ENCODE data around the gene EXOC8.
"Not testable (repeated sequence)": the region's sequence is repeated elsewhere in the genome, so short reads cannot be mapped to it uniquely, and the experiment has no call there.

The EXOC8 gene

DNA sequence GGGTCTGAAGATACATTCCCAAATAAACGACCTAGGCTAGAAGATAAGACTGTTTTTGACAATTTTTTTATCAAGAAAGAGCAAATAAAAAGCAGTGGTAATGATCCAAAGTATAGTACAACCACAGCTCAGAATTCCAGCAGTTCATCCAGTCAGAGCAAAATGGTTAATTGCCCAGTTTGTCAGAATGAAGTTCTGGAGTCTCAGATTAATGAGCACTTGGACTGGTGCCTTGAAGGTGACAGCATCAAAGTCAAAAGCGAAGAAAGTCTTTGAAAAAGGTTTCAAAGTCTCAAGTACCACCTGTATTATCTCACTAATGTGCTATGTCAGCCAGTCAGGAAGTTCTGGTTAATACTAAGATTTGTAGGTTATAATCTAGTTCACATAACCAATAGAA, 15.4 kb upstream of the EXOC8 start:
- TF ChIP-seq, protein P1, sequence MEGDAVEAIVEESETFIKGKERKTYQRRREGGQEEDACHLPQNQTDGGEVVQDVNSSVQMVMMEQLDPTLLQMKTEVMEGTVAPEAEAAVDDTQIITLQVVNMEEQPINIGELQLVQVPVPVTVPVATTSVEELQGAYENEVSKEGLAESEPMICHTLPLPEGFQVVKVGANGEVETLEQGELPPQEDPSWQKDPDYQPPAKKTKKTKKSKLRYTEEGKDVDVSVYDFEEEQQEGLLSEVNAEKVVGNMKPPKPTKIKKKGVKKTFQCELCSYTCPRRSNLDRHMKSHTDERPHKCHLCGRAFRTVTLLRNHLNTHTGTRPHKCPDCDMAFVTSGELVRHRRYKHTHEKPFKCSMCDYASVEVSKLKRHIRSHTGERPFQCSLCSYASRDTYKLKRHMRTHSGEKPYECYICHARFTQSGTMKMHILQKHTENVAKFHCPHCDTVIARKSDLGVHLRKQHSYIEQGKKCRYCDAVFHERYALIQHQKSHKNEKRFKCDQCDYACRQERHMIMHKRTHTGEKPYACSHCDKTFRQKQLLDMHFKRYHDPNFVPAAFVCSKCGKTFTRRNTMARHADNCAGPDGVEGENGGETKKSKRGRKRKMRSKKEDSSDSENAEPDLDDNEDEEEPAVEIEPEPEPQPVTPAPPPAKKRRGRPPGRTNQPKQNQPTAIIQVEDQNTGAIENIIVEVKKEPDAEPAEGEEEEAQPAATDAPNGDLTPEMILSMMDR (IDR thresholded peaks at IDR 0.05; ENCODE audit: low read depth, low read length) = no peak
- H3K4me3 ChIP-seq (ENCODE audit: low read depth, low read length) = no peak overlapping the region

DNA sequence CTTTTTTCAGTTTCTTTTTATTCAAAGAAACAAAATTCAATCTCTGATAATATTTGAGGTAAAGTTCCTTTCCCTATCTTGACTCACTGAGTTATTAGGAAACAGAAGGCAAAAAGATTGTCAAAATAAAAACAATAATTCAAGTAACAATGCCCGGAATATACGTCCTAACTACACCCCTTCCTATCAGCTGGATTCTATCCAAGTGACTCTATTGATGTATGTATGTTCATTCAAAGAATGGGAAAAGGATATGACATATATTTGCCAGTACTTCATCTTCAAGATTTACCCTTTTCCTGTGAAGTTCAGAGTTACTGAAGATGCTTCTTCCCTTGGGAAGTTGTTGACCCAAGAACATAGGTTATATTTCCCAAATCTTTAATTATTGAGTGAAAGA, 14.2 kb upstream of the EXOC8 start:
- H3K4me3 ChIP-seq (ENCODE audit: low read depth, low read length) = no peak overlapping the region
- TF ChIP-seq, protein P1 (IDR thresholded peaks at IDR 0.05; ENCODE audit: low read depth, low read length) = no peak

DNA sequence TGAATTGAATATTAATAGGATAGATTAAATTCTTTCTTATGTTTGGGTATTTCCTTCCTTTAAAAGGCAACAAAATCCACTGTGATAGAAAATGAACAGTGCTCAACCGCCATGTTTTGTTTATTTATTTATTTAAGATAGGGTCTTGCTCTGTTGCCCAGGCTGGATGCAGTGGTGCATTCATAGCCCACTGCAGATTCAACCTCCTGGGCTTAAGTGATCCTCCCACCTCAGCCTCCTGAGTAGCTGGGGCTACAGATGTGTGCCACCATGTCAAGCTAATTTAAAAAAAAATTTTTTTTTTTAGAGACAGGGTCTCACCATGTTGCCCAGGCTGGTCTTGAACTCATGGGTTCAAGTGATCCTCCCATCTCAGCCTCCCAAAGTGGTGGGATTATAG, 11.2 kb upstream of the EXOC8 start:
- H3K4me3 ChIP-seq (ENCODE audit: low read depth, low read length) = not testable (repeated sequence)

DNA sequence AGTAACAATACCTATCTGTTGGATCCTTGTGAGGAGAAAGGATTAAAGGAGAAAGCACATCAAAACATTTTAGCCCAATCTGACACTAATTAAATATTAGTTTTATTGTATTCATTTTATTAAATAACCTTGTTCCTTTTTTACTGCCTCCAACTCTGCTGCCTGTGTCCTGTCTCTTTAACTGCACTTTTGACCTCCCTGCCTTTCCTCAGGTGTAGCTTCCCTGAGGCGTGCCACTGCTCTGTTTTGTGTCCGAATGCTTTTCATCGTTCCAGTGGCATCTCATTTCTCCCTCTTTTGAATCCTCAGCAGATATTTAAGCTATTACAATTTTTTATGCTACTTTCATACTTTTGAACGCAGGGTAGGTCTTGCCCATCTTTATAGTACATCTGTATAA, 10.8 kb upstream of the EXOC8 start:
- H3K4me3 ChIP-seq (ENCODE audit: low read depth, low read length) = no peak overlapping the region
- TF ChIP-seq, protein P1 (IDR thresholded peaks at IDR 0.05; ENCODE audit: low read depth, low read length) = no peak

DNA sequence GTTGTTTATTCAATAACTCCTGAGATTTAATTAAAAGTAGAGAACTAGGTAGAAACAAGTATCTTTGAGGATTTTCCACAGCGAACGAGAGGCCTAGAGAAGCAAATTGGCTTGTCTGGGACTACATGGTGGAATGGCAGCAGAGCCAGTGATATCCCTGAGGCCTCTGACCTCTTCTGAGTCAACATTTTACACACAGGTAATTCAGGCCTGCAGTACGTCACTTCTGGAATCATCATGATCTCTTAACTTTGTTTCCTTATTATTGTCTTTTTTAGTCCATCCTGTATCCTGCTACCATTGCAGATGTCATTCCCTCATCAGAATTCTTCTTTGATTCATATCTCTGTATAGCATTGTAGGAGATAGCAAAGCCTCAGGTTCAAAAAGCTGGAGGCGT, 10.3 kb upstream of the EXOC8 start:
- H3K4me3 ChIP-seq (ENCODE audit: low read depth, low read length) = no peak overlapping the region
- TF ChIP-seq, protein P1 (IDR thresholded peaks at IDR 0.05; ENCODE audit: low read depth, low read length) = no peak

DNA sequence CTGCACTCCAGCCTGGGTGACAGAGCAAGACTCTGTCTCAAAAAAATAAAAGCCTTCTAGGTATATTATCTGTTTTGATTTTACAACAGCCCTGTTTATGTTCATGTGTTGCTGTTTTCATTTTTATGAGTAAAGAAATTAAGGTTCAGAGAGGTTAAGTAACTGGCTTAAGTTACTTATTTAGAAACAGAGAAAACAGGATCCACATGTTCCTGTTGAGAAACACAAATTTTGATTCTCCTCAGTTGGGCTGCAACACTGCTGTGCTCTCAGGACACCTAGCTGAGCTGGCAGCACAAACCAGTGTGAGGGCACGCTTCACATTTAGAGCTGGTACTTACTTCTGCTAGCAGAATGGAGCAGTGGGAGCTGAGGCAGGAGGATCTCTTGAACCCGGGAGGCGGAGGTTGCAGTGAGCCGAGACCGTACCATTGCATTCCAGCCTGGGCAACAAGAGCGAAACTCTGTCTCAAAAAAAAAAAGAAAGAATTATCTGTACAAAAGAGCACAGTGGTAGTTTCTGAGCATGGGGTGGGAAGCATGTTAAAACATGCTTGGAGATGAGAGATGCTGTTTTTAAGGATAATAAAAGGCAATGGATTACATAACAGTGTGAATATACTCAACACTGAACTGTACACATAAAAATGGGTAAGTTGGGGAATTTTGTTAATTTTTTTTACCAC, 2.8 kb upstream of the EXOC8 start:
- TF ChIP-seq, protein P1 (IDR thresholded peaks at IDR 0.05; ENCODE audit: low read depth, low read length) = no peak
- no peak overlapping the region for H3K4me3 ChIP-seq (ENCODE audit: low read depth, low read length)

DNA sequence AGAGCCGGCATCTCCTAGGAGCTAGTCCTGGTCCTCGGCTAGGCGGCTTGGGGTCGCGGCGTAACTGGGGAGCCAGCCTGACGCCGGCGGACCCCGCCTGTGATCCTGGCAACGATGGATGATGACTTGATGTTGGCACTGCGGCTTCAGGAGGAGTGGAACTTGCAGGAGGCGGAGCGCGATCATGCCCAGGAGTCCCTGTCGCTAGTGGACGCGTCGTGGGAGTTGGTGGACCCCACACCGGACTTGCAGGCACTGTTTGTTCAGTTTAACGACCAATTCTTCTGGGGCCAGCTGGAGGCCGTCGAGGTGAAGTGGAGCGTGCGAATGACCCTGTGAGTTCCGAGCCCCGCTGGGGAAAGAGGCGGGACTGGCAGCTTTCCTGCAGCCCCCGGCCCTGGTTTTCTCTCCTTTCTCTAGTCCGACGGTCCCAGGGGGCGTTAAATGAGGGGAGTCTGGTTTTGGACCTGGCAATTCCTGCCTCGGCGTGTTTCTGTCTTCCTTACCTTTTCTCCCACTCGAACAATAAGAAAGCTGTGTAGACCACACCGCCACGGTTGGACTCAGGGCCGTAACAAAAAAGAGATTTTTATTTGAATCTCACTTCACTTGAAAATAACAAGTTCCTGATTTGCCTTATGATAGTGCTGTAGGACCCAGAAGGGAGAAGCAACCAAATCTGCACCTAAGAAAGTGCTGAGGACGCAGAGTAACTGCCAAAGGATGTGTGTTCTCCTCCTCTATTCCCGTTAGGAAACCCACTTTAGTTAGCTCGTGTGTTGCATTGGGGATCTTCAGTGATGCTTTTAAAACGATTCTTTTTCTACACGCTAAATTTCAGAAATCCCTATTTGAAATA, 847 bp upstream of the EXOC8 start, which contains the start of gene SPRTN:
TSS of gene SPRTN (plus strand) at position 24 of the 859 bp plus-strand sequence. CDS start at position 115, 91 bp downstream.
- peak within 1 kb of the TSS; percentile 96 for H3K4me3 ChIP-seq (ENCODE audit: low read depth, low read length)
- TF ChIP-seq, protein P1 (IDR thresholded peaks at IDR 0.05; ENCODE audit: low read depth, low read length) = no peak
